Endothelial cell of umbilical vein (primary cell): ENCODE measurements around the gene PPFIBP2. TPM values are rescaled to one million over a fixed set of nuclear protein-coding genes. Genes with fewer than 3 reads are reported as not detected.

Experiments used
- BruUV-seq: library from RNA; stranded (reverse); fragments of 400-500 nt; replicated peaks from 2 replicates; lab custom pipeline; 2021; lab: Mats Ljungman, UMichigan
- CTCF ChIA-PET: fragments of 300-600, 350-600 bp; sonication (Branson Sonifier 250); formaldehyde crosslinking; loops from one replicate; lab custom pipeline; 2021; ENCODE audit warnings: antibody characterized with exemption, inconsistent platforms; lab: Charles Lee
- POLR2A ChIA-PET: fragments of 300-600, 350-600 bp; sonication (Branson Sonifier 250); formaldehyde crosslinking; loops from one replicate; lab custom pipeline; 2021; ENCODE audit warnings: antibody characterized with exemption, inconsistent platforms; lab: Charles Lee
- DNase-seq: peaks from one replicate; pipeline ENCODE4 v3.0.0-alpha.2; 2011; ENCODE audit warnings: low read depth, low spot score
- FAIRE-seq: peaks from 2 replicates; lab custom pipeline; 2011; peaks lifted over from hg19 to GRCh38; lab: Jason Lieb, UNC
- H2AFZ ChIP-seq: 2 replicates; pipeline ENCODE4 v1.6.0; 2012; ENCODE audit warnings: low read depth, low read length, control low read depth, inconsistent platforms
- H3K27ac ChIP-seq: 2 replicates; pipeline ENCODE4 v1.5.1; 2011; ENCODE audit warnings: low read depth, mild to moderate bottlenecking, control low read depth, low read length, moderate library complexity; ENCODE audit not compliant: insufficient read depth
- H3K27me3 ChIP-seq, 2 experiments: 2 replicates each; pipeline versions ENCODE4 v1.6.0 to v1.6.1; 2011; ENCODE audit warnings: low read length in 2 of 2, mixed read lengths in 1 of 2; ENCODE audit not compliant: control insufficient read depth in 2 of 2, insufficient read depth in 2 of 2
- H3K36me3 ChIP-seq, 2 experiments: 2 replicates in 1 of 2; 3 replicates in 1 of 2; pipeline ENCODE4 v1.5.1; 2011; ENCODE audit warnings: low read length in 2 of 2, mild to moderate bottlenecking in 1 of 2, moderate library complexity in 1 of 2; ENCODE audit not compliant: control insufficient read depth in 2 of 2, insufficient read depth in 2 of 2; ENCODE audit errors: extremely low read depth in 1 of 2
- H3K4me1 ChIP-seq: 3 replicates; pipeline ENCODE4 v1.5.1; 2011; ENCODE audit warnings: mild to moderate bottlenecking, low read length; ENCODE audit not compliant: control insufficient read depth, insufficient read depth; ENCODE audit errors: extremely low read depth
- H3K4me2 ChIP-seq: 2 replicates; pipeline ENCODE4 v1.6.1; 2011; ENCODE audit warnings: low read length, control low read depth, mixed read lengths; ENCODE audit not compliant: insufficient read depth
- H3K4me3 ChIP-seq, 3 experiments: fragments of 200-600 bp in 1 of 3; sonication (generic), shearing (Covaris generic) in 1 of 3; replicated peaks in 1 of 3; 2 replicates each; pipeline ENCODE4 v1.5.1; 2011 to 2016; ENCODE audit warnings: control low read depth in 3 of 3, low read length in 3 of 3, mild to moderate bottlenecking in 2 of 3, inconsistent platforms in 1 of 3, low read depth in 1 of 3, moderate library complexity in 1 of 3; ENCODE audit not compliant: insufficient read depth in 1 of 3
- H3K79me2 ChIP-seq: 2 replicates; pipeline ENCODE4 v1.6.0; 2012; ENCODE audit warnings: low read length, inconsistent platforms; ENCODE audit not compliant: control insufficient read depth, insufficient read depth
- H3K9ac ChIP-seq: replicated peaks from 2 replicates; pipeline ENCODE3; 2011; ENCODE audit warnings: low read length, control low read depth; ENCODE audit not compliant: insufficient read depth; ENCODE audit errors: extremely low read depth
- H3K9me1 ChIP-seq: replicated peaks from 3 replicates; pipeline ENCODE4 v1.6.0; 2011; ENCODE audit warnings: mild to moderate bottlenecking, low read length; ENCODE audit not compliant: control insufficient read depth, insufficient read depth; ENCODE audit errors: extremely low read depth
- H3K9me3 ChIP-seq: replicated peaks from 2 replicates; pipeline ENCODE4 v1.5.1; 2012; ENCODE audit warnings: low read length, inconsistent platforms; ENCODE audit not compliant: control insufficient read depth, insufficient read depth
- H4K20me1 ChIP-seq: replicated peaks from 2 replicates; pipeline ENCODE3; 2011; ENCODE audit warnings: mild to moderate bottlenecking, low read length; ENCODE audit not compliant: control insufficient read depth, insufficient read depth; ENCODE audit errors: extremely low read depth
- CTCF ChIP-seq, 2 donors: IDR thresholded peaks; 1 replicate in 1 of 2; 2 replicates in 1 of 2; pipeline ENCODE4 v1.5.1; 2011; ENCODE audit warnings: low read length in 2 of 2, mild to moderate bottlenecking in 2 of 2, moderate library complexity in 2 of 2, control low read depth in 1 of 2, inconsistent platforms in 1 of 2, low read depth in 1 of 2; ENCODE audit not compliant: insufficient read depth in 1 of 2; ENCODE audit errors: extremely low read depth in 1 of 2
- EZH2 ChIP-seq: IDR thresholded peaks from 2 replicates; pipeline ENCODE4 v1.6.1; 2012; ENCODE audit warnings: borderline replicate concordance, low read depth, mild to moderate bottlenecking, moderate library complexity, low read length, inconsistent platforms; ENCODE audit not compliant: severe bottlenecking
- FOS ChIP-seq: IDR thresholded peaks from 2 replicates; pipeline ENCODE4 v1.6.1; 2011; ENCODE audit warnings: mild to moderate bottlenecking, low read length, moderate library complexity, borderline replicate concordance; ENCODE audit not compliant: insufficient read depth
- GATA2 ChIP-seq: IDR thresholded peaks from 2 replicates; pipeline ENCODE4 v1.7.0; 2011; ENCODE audit warnings: low read depth, mild to moderate bottlenecking, moderate library complexity, mixed read lengths, low read length; ENCODE audit not compliant: insufficient read length, insufficient read depth
- JUN ChIP-seq: IDR thresholded peaks from 2 replicates; pipeline ENCODE4 v1.6.1; 2011; ENCODE audit warnings: borderline replicate concordance, low read depth; ENCODE audit not compliant: insufficient read length, insufficient read depth
- MAX ChIP-seq: IDR thresholded peaks from 2 replicates; pipeline ENCODE4 v1.6.1; 2011; ENCODE audit not compliant: insufficient read depth, insufficient read length
- MYC ChIP-seq: IDR thresholded peaks from one replicate; pipeline ENCODE4 v1.6.1; 2011; ENCODE audit warnings: mild to moderate bottlenecking, low read depth, low read length
- POLR2A ChIP-seq: IDR thresholded peaks from 2 replicates; pipeline ENCODE4 v1.6.1; 2012; ENCODE audit warnings: low read depth, mild to moderate bottlenecking, control low read depth, low read length
- POLR2AphosphoS5 ChIP-seq: IDR thresholded peaks from 2 replicates; pipeline ENCODE4 v1.6.1; 2012; ENCODE audit warnings: low read depth, mild to moderate bottlenecking, control low read depth, low read length, moderate library complexity; ENCODE audit not compliant: insufficient read depth
- dilution Hi-C: fragments of 300-500 bp; cut with MboI; formaldehyde crosslinking; loops from one replicate; pipeline ENCODE4 v1.15.0; 2019; ENCODE audit warnings: low sequenced_read_pairs; ENCODE audit not compliant: extremely low pct_ligation_motif_present
- intact Hi-C: fragments of 100-400 bp; cut with micrococcal nuclease; formaldehyde crosslinking; loops from one replicate; pipeline ENCODE4 v1.10.0; 2022
- polyA plus RNA-seq, 4 experiments: library from polyadenylated mRNA; depleted of rRNA in 3 of 4; stranded (reverse) in 3 of 4; unstranded in 1 of 4; fragments of >200 nt; gene quantifications; 2 replicates each; pipeline versions ENCODE4 v1.2.1 to v1.2.3, GENCODE V29; 2011 to 2012; ENCODE audit warnings: missing spikeins in 1 of 4
- total RNA-seq: library from RNA; stranded (reverse); gene quantifications from 2 replicates; pipeline ENCODE4 v1.2.3, GENCODE V29; 2021

PPFIBP2 gene
- total and polyA plus RNA-seq, 2 donors (not counting 3 experiments of a cell fraction or from before 2014, with no cell fraction given) = 1.3 to 4.0 TPM

DNA sequence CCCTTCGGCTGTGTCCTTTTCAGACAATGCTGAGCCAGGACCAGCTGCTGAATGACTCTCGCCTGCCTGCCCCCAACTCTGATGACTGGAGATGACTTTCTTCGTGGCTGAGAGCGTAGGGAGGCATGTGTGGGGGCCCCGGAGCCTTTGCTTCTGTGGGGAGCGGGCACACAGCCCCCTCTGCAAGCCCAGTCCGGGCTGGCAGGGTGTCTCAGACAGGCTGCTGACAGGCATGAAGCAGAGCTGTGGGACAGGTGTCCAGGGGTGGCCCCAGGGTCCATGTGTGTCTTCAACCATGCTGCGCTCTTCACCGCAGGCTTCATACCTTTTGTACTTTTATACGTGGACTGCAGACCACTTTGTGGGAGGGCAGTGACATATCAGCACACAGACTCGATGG is 142.9 kb downstream of the PPFIBP2 start:
- ChIA-PET CTCF (interaction anchor here (0.6 to 10.0 kb wide), 50 partner anchors 8 to 560 kb away, joined by 3 to 766 read pairs (median 6); partner anchors contain the start of gene PPFIBP2), POLR2A (interaction anchor here (1.1 to 1.3 kb wide), 2 partner anchors 83 to 85 kb away, joined by 4 to 11 read pairs; no protein-coding TSS in a partner anchor)
- dilution Hi-C loops (no loop called here), intact Hi-C loops (loop anchor here (1.0 to 2.0 kb wide), 4 partner anchors 85 to 558 kb away; partner anchors contain the start of gene PPFIBP2)
- no peak overlapping the region for H3K4me2 ChIP-seq
- no TSS peak for BruUV-seq
- H4K20me1 ChIP-seq = no peaks in the 10 kb centered on the region
- no peak overlapping the region for H2AFZ ChIP-seq
- no peaks in the 10 kb centered on the region for H3K27me3 ChIP-seq
- no peak overlapping the region for H3K4me3 ChIP-seq
- H3K9me1 ChIP-seq = no peaks in the 10 kb centered on the region
- DNase-seq = no peak
- no peak for TF ChIP-seq POLR2A
- no peak for TF ChIP-seq EZH2
- no peak for TF ChIP-seq POLR2AphosphoS5
- TF ChIP-seq CTCF (IDR thresholded peaks at IDR 0.05; ENCODE audit: extremely low read depth in 1 of 2, insufficient read depth in 1 of 2, low read depth in 1 of 2, low read length in 2 of 2) = no peak
- TF ChIP-seq MAX = no peak
- no peak for TF ChIP-seq JUN
- TF ChIP-seq GATA2 = no peak
- no peak for TF ChIP-seq MYC
- no peak for TF ChIP-seq FOS
- H3K9me3 ChIP-seq = no peaks in the 10 kb centered on the region
- no peaks in the 10 kb centered on the region for H3K79me2 ChIP-seq
- H3K9ac ChIP-seq = no peak overlapping the region
- H3K4me1 ChIP-seq = no peaks in the 10 kb centered on the region
- FAIRE-seq = no peak
- no peaks in the 10 kb centered on the region for H3K36me3 ChIP-seq
- H3K27ac ChIP-seq = no peak overlapping the region
